GM08714 (cell line): Measurements from ENCODE around the gene HLA-DOB.
"Not testable (repeated sequence)": the region's sequence is repeated elsewhere in the genome, so short reads cannot be mapped to it uniquely, and the experiment has no call there.

Experiments
- H3K4me3 ChIP-seq: fragments of 200-500 bp; sonication (Bioruptor generic); 2 replicates; pipeline ENCODE4 v1.5.1; 2014; ENCODE audit warnings: mild to moderate bottlenecking, low read length, inconsistent platforms
- ZNF274 ChIP-seq: IDR thresholded peaks from 2 replicates; pipeline ENCODE4 v1.6.1; 2012; ENCODE audit warnings: mild to moderate bottlenecking, low read depth, low read length

Gene HLA-DOB

DNA sequence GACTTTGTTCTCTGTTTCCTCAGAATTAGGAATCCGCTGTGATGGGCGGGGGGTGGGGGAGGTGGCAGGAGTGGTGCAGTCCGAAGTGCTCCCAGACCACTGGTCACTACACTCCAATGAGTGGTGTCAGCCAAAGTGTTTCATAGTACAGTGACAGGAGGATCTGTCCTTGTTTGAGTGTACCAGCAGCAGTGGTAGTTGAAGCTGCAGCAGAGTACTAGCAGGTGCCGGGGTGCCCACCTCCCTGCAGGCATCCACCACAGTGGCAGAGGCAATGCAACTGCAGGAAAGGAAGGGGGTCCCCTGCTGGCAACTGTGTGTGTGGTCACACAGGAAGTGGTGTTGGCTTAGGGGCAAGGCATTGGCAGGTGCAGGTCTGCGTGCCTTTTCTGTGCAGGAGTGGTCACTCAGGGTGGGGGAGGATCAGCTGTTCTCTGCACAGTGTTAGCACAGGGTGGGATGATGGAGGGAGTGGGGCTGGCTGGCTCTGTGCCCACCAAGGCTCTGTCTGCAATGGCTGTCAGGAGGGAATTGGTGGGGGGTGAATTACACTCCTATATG, 9.7 kb downstream of the HLA-DOB start:
- no peak for TF ChIP-seq ZNF274
- H3K4me3 ChIP-seq = no peak overlapping the region

DNA sequence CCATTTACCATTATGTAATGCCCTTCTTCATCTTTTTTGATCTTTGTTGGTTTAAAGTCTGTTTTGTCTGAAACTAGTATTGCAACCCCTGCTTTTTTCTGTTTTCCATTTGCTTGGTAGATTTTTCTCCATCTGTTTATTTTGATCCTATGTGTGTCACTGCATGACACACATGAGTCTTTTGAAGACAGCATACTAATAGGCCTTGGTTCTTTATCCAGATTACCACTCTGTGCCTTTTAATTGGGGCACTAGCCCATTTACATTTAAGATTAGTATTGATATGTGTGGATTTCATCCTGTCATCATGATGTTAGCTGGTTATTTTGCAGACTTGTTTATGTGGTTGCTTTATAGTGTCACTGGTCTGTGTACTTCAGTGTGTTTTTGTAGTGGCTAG, 11.4 kb downstream of the HLA-DOB start:
- H3K4me3 ChIP-seq = not testable (repeated sequence)

GRCh38 chr6:32803416-32803815, 13.4 kb downstream of the HLA-DOB start:
- no peak for TF ChIP-seq ZNF274
- no peak overlapping the region for H3K4me3 ChIP-seq

DNA sequence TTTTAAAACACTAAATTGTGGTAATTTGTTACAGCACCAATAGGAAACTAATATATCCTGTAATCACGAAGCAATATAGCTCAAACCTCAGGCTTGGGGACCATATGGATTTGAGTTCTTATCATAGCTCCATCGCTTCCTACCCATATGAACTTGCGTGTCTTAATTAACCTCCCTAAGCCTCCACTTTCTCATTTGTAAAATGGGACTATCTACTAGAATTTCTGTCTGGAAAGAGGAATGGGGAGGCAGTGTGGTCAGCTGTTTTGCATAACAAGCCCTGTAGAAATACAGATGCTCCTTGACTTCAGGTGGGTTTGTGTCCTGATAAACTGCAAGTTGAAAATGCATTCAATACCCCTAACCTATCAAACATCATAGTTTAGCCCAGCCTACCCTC, 17.1 kb downstream of the HLA-DOB start:
- no peak for TF ChIP-seq ZNF274
- H3K4me3 ChIP-seq = no peak overlapping the region

GRCh38 chr6:32799168-32799567, 17.6 kb downstream of the HLA-DOB start:
- no peak for TF ChIP-seq ZNF274
- H3K4me3 ChIP-seq = no peak overlapping the region

- no peak for TF ChIP-seq ZNF274
- no peak overlapping the region; the same call in 1 of the 2 replicates for H3K4me3 ChIP-seq
Observed at GRCh38 chr6:32796848-32797776, 19.7 kb downstream of the HLA-DOB start.

GRCh38 chr6:32794510-32794909, 22.3 kb downstream of the HLA-DOB start:
- no peak overlapping the region for H3K4me3 ChIP-seq
- TF ChIP-seq ZNF274 = no peak

GRCh38 chr6:32792901-32793435, 23.8 kb downstream of the HLA-DOB start:
- no peak for TF ChIP-seq ZNF274

DNA sequence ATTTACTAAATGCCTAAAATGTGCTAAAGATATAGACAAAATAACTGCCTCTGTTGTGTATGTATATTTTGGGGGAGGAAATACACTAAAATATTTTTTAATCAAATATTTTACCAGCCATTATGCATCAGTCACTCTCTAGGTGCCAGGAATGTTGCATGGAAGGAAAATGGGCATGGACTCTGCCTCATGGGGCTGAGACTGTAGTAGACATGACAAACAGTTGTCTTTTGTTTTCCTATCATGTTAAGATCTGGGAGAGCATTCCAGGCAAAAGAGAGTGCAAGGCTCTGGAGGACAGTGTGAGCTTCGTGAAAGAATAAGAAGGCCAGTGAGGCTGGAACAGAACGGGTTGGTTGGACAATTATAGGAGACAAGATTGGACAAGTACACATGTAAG, 26.5 kb downstream of the HLA-DOB start:
- no peak overlapping the region for H3K4me3 ChIP-seq
- TF ChIP-seq ZNF274 = no peak

More at GRCh38 chr6:32792901-32793435, 23.8 kb downstream of the HLA-DOB start:
- H3K4me3 ChIP-seq = no peak overlapping the region

DNA sequence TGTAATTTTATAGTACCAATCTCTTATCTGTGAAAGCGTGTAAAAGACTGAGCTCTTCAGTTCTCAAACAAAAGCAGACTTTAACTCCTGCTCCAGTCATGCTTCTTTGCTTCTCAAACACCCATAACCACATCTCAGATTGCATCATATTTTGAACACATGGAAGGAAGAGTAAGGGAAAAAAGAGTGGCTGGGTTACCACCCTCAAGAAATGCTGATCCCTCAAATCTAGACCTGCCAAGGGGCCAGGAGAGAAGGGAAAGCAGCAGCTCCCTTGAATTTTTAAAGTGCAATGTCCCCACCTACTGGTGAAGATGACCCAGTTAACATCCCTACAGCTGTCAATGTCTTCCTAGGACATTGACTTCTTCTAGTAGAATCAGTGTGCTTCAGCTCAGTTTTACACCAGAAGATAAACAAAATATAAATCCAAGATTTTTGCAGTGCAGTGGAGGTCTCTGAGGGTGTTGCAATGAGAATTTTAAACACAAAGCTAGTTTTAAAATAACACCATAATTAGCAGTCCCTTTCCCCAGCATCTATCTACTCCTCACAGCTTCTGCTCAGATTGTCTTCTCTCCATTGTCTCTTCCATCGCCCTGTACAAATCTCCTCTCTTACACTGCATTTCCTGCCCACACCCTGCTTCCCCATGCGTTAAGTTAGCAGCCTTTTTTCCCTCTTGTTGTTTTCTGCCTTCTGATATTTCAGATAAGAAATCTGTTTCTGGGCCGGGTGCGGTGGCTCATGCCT, 30.8 kb downstream of the HLA-DOB start:
- H3K4me3 ChIP-seq = no peak overlapping the region
- TF ChIP-seq ZNF274 = no peak

DNA sequence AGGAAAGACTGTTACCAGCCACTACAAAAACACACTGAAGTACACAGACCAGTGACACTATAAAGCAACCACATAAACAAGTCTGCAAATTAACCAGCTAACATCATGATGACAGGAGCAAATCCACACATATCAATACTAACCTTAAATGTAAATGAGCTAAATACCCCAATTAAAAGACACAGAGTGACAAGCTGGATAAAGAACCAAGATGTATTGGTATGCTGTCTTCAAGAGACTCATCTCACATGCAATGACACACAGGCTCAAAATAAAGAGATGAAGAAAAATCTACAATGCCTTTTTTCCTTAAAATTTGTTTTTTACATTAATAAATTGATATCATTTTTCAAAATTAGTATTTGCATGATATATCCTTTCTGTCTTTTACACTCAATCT, 33.9 kb downstream of the HLA-DOB start:
- H3K4me3 ChIP-seq = not testable (repeated sequence)

- no peak overlapping the region for H3K4me3 ChIP-seq
- no peak for TF ChIP-seq ZNF274
Observed at GRCh38 chr6:32779036-32779435, 37.8 kb downstream of the HLA-DOB start.

DNA sequence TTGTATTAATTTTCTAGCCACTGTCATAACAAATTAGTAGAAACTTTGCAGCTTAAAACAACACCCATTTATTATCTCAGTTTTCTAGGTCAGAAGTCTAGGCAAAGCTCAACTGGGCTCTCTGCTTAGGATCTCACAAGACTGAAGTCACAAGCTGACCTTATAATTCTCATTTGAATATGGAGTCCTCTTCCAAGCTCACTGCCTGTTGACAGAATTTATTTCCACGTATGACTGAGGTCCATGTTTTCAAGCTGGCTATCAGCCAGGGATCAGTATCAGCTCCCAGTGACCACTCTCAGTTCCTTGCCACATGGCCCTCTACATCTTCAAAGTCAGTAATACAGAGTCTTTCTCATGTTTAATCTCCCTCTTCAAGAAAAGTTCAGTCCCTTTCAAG, 41.7 kb downstream of the HLA-DOB start:
- no peak for TF ChIP-seq ZNF274
- H3K4me3 ChIP-seq = no peak overlapping the region

DNA sequence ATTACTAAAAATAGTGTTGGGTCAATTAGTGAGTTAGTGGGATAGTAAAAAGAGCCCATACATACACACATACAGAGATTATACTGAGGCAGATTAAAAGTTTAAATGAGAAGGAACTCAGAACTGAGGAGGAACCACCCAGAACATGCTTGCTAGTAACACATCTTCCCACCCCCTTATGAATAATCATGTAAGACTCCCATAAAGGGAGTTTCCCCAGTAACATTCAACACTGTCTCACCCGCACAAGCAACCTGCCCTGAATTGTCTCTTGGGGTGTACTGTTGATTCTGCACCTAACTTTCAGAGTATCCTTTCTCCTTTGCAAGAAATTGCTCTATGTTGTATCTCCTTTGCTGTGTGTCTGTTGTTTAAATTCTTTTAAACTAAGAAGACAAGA, 42.4 kb downstream of the HLA-DOB start:
- no peak for TF ChIP-seq ZNF274
- no peak overlapping the region for H3K4me3 ChIP-seq
